ENCODE results near the gene KAT2B.
"Not testable (repeated sequence)": the region's sequence is repeated elsewhere in the genome, so short reads cannot be mapped to it uniquely, and the experiment has no call there.

Gene KAT2B

GRCh38 chr3:20040548-20041196 lies 426 bp downstream of the KAT2B start:
- Histone ChIP-seq H3K27ac (ENCODE audit: low read depth, low read length) (peak overlapping the region; percentile 78), H3K9me3 (ENCODE audit: control insufficient read depth in 1 of 2, low read length in 2 of 2) (no peaks in the 10 kb centered on the region), H3K36me3 (ENCODE audit: control insufficient read depth in 1 of 2, insufficient read depth in 2 of 2, low read length in 2 of 2) (no peaks in the 10 kb centered on the region), H3K4me1 (ENCODE audit: control insufficient read depth in 1 of 2, insufficient read depth in 2 of 2, low read length in 2 of 2) (peaks cover 33 to 42% of the 10 kb centered on the region in 2 donors), H3K4me3 (ENCODE audit: low read depth in 1 of 2, low read length in 2 of 2) (peak overlapping the region; percentile 88 to 95), H3K9ac (ENCODE audit: low read depth in 1 of 2, low read length in 2 of 2) (peak overlapping the region; percentile 75 to 91), H3K27me3 (ENCODE audit: control insufficient read depth in 1 of 2, insufficient read depth in 2 of 2, low read length in 2 of 2) (no peaks in the 10 kb centered on the region)

GRCh38 chr3:20041197-20041780 lies 1.0 kb downstream of the KAT2B start:
- peak overlapping the region; percentile 75 to 91 for H3K9ac ChIP-seq (ENCODE audit: low read depth in 1 of 2, low read length in 2 of 2)
- H3K27me3 ChIP-seq (ENCODE audit: control insufficient read depth in 1 of 2, insufficient read depth in 2 of 2, low read length in 2 of 2): no peaks in the 10 kb centered on the region
- peaks cover 33 to 42% of the 10 kb centered on the region in 2 donors for H3K4me1 ChIP-seq (ENCODE audit: control insufficient read depth in 1 of 2, insufficient read depth in 2 of 2, low read length in 2 of 2)
- peak overlapping the region; percentile 88 to 95 for H3K4me3 ChIP-seq (ENCODE audit: low read depth in 1 of 2, low read length in 2 of 2)
- H3K36me3 ChIP-seq (ENCODE audit: control insufficient read depth in 1 of 2, insufficient read depth in 2 of 2, low read length in 2 of 2): no peaks in the 10 kb centered on the region
- H3K9me3 ChIP-seq (ENCODE audit: control insufficient read depth in 1 of 2, low read length in 2 of 2): no peaks in the 10 kb centered on the region
- peak overlapping the region; percentile 78 for H3K27ac ChIP-seq (ENCODE audit: low read depth, low read length)

GRCh38 chr3:20042331-20042730 lies 2.1 kb downstream of the KAT2B start:
- no peak overlapping the region for H3K27ac ChIP-seq (ENCODE audit: low read depth, low read length)
- H3K9ac ChIP-seq (ENCODE audit: low read depth in 1 of 2, low read length in 2 of 2): peak overlapping the region in 1 of 2 donors; percentile 75
- H3K9me3 ChIP-seq (ENCODE audit: control insufficient read depth in 1 of 2, low read length in 2 of 2): no peaks in the 10 kb centered on the region
- H3K4me1 ChIP-seq (ENCODE audit: control insufficient read depth in 1 of 2, insufficient read depth in 2 of 2, low read length in 2 of 2): peaks cover 33 to 43% of the 10 kb centered on the region in 2 donors
- H3K36me3 ChIP-seq (ENCODE audit: control insufficient read depth in 1 of 2, insufficient read depth in 2 of 2, low read length in 2 of 2): no peaks in the 10 kb centered on the region
- peak overlapping the region in 1 of 2 donors; percentile 95 for H3K4me3 ChIP-seq (ENCODE audit: low read depth in 1 of 2, low read length in 2 of 2)
- H3K27me3 ChIP-seq (ENCODE audit: control insufficient read depth in 1 of 2, insufficient read depth in 2 of 2, low read length in 2 of 2): no peaks in the 10 kb centered on the region

- Histone ChIP-seq H3K9ac (ENCODE audit: low read depth in 1 of 2, low read length in 2 of 2) (peak overlapping the region; percentile 9 to 12), H3K27ac (ENCODE audit: low read depth, low read length) (peak overlapping the region; percentile 60), H3K4me3 (ENCODE audit: low read depth in 1 of 2, low read length in 2 of 2) (peak overlapping the region; percentile 32 to 33), H3K4me1 (ENCODE audit: control insufficient read depth in 1 of 2, insufficient read depth in 2 of 2, low read length in 2 of 2) (peaks cover 42 to 43% of the 10 kb centered on the region in 2 donors), H3K27me3 (ENCODE audit: control insufficient read depth in 1 of 2, insufficient read depth in 2 of 2, low read length in 2 of 2) (no peaks in the 10 kb centered on the region), H3K9me3 (ENCODE audit: control insufficient read depth in 1 of 2, low read length in 2 of 2) (no peaks in the 10 kb centered on the region), H3K36me3 (ENCODE audit: control insufficient read depth in 1 of 2, insufficient read depth in 2 of 2, low read length in 2 of 2) (no peaks in the 10 kb centered on the region)
These were observed 3.1 kb downstream of the KAT2B start for GRCh38 chr3:20043396-20043795.

- Histone ChIP-seq H3K4me3 (ENCODE audit: low read depth in 1 of 2, low read length in 2 of 2) (peak overlapping the region; percentile 32 to 33), H3K9ac (ENCODE audit: low read depth in 1 of 2, low read length in 2 of 2) (peak overlapping the region; percentile 12 to 32), H3K27me3 (ENCODE audit: control insufficient read depth in 1 of 2, insufficient read depth in 2 of 2, low read length in 2 of 2) (no peaks in the 10 kb centered on the region), H3K27ac (ENCODE audit: low read depth, low read length) (peak overlapping the region; percentile 60), H3K36me3 (ENCODE audit: control insufficient read depth in 1 of 2, insufficient read depth in 2 of 2, low read length in 2 of 2) (no peaks in the 10 kb centered on the region), H3K9me3 (ENCODE audit: control insufficient read depth in 1 of 2, low read length in 2 of 2) (no peaks in the 10 kb centered on the region), H3K4me1 (ENCODE audit: control insufficient read depth in 1 of 2, insufficient read depth in 2 of 2, low read length in 2 of 2) (peaks cover 39 to 40% of the 10 kb centered on the region in 2 donors)
These were observed 3.6 kb downstream of the KAT2B start for GRCh38 chr3:20043825-20044224.

- not testable (repeated sequence) for H3K9ac ChIP-seq (ENCODE audit: low read depth in 1 of 2, low read length in 2 of 2); H3K27me3 ChIP-seq (ENCODE audit: control insufficient read depth in 1 of 2, insufficient read depth in 2 of 2, low read length in 2 of 2); H3K36me3 ChIP-seq (ENCODE audit: control insufficient read depth in 1 of 2, insufficient read depth in 2 of 2, low read length in 2 of 2); H3K9me3 ChIP-seq (ENCODE audit: control insufficient read depth in 1 of 2, low read length in 2 of 2); H3K4me3 ChIP-seq (ENCODE audit: low read depth in 1 of 2, low read length in 2 of 2); H3K27ac ChIP-seq (ENCODE audit: low read depth, low read length)
- peaks cover 38 to 41% of the 10 kb centered on the region in 2 donors for H3K4me1 ChIP-seq (ENCODE audit: control insufficient read depth in 1 of 2, insufficient read depth in 2 of 2, low read length in 2 of 2)
These were observed 4.9 kb downstream of the KAT2B start for GRCh38 chr3:20045141-20045540.

- H3K27me3 ChIP-seq (ENCODE audit: control insufficient read depth in 1 of 2, insufficient read depth in 2 of 2, low read length in 2 of 2): no peaks in the 10 kb centered on the region
- H3K9ac ChIP-seq (ENCODE audit: low read depth in 1 of 2, low read length in 2 of 2): no peak overlapping the region
- peaks cover 34 to 40% of the 10 kb centered on the region in 2 donors for H3K4me1 ChIP-seq (ENCODE audit: control insufficient read depth in 1 of 2, insufficient read depth in 2 of 2, low read length in 2 of 2)
- H3K4me3 ChIP-seq (ENCODE audit: low read depth in 1 of 2, low read length in 2 of 2): no peak overlapping the region
- H3K27ac ChIP-seq (ENCODE audit: low read depth, low read length): no peak overlapping the region
- H3K9me3 ChIP-seq (ENCODE audit: control insufficient read depth in 1 of 2, low read length in 2 of 2): no peaks in the 10 kb centered on the region
- no peaks in the 10 kb centered on the region for H3K36me3 ChIP-seq (ENCODE audit: control insufficient read depth in 1 of 2, insufficient read depth in 2 of 2, low read length in 2 of 2)
These were observed 6.3 kb downstream of the KAT2B start for GRCh38 chr3:20046556-20046955.

GRCh38 chr3:20047341-20047779 lies 7.1 kb downstream of the KAT2B start:
- H3K27ac ChIP-seq (ENCODE audit: low read depth, low read length): no peak overlapping the region
- H3K4me3 ChIP-seq (ENCODE audit: low read depth in 1 of 2, low read length in 2 of 2): no peak overlapping the region
- H3K9me3 ChIP-seq (ENCODE audit: control insufficient read depth in 1 of 2, low read length in 2 of 2): no peaks in the 10 kb centered on the region
- H3K4me1 ChIP-seq (ENCODE audit: control insufficient read depth in 1 of 2, insufficient read depth in 2 of 2, low read length in 2 of 2): peaks cover 26 to 32% of the 10 kb centered on the region in 2 donors
- no peak overlapping the region for H3K9ac ChIP-seq (ENCODE audit: low read depth in 1 of 2, low read length in 2 of 2)
- H3K36me3 ChIP-seq (ENCODE audit: control insufficient read depth in 1 of 2, insufficient read depth in 2 of 2, low read length in 2 of 2): no peaks in the 10 kb centered on the region
- H3K27me3 ChIP-seq (ENCODE audit: control insufficient read depth in 1 of 2, insufficient read depth in 2 of 2, low read length in 2 of 2): no peaks in the 10 kb centered on the region

- Histone ChIP-seq H3K4me1 (ENCODE audit: control insufficient read depth in 1 of 2, insufficient read depth in 2 of 2, low read length in 2 of 2) (peaks cover 18 to 24% of the 10 kb centered on the region in 2 donors), H3K9ac (ENCODE audit: low read depth in 1 of 2, low read length in 2 of 2) (no peak overlapping the region), H3K36me3 (ENCODE audit: control insufficient read depth in 1 of 2, insufficient read depth in 2 of 2, low read length in 2 of 2) (no peaks in the 10 kb centered on the region), H3K9me3 (ENCODE audit: control insufficient read depth in 1 of 2, low read length in 2 of 2) (no peaks in the 10 kb centered on the region), H3K4me3 (ENCODE audit: low read depth in 1 of 2, low read length in 2 of 2) (peak overlapping the region in 1 of 2 donors; percentile 40), H3K27me3 (ENCODE audit: control insufficient read depth in 1 of 2, insufficient read depth in 2 of 2, low read length in 2 of 2) (no peaks in the 10 kb centered on the region), H3K27ac (ENCODE audit: low read depth, low read length) (no peak overlapping the region)
These were observed 8.0 kb downstream of the KAT2B start for GRCh38 chr3:20047976-20048883.

All from duodenal mucosa (tissue), 2 donors.